Left lung (tissue), 10 donors: ENCODE measurements around the gene CDH13. TPM values are rescaled to one million over a fixed set of nuclear protein-coding genes. Genes with fewer than 3 reads are reported as not detected.
"Not testable (repeated sequence)": the region's sequence is repeated elsewhere in the genome, so short reads cannot be mapped to it uniquely, and the experiment has no call there.

Experiments used
- ATAC-seq: fragments of 200-7000 bp; cut with Tn5 transposase; one replicate; pipeline ENCODE4 v1.9.1; 2020; ENCODE audit warnings: moderate library complexity
- DNase-seq, 4 donors: peaks; one replicate each; pipeline ENCODE4 v3.0.0-alpha.2; 2013 to 2020
- H3K27ac ChIP-seq, 2 donors: fragments of 200-600 bp; sonication (generic) in 1 of 2; one replicate each; pipeline versions ENCODE4 v1.5.0 to v1.8.0; 2020 to 2021
- H3K27me3 ChIP-seq, 2 donors: fragments of 200-600 bp; sonication (generic) in 1 of 2; one replicate each; pipeline versions ENCODE4 v1.5.0 to v1.8.0; 2020 to 2021
- H3K36me3 ChIP-seq, 2 donors: fragments of 200-600 bp; sonication (generic) in 1 of 2; one replicate each; pipeline versions ENCODE4 v1.5.0 to v1.8.0; 2020 to 2021
- H3K4me1 ChIP-seq, 2 donors: fragments of 200-600 bp; one replicate each; pipeline ENCODE4 v1.8.0; 2021
- H3K4me3 ChIP-seq, 2 donors: fragments of 200-600 bp; sonication (generic) in 1 of 2; one replicate each; pipeline versions ENCODE4 v1.5.0 to v1.8.0; 2020 to 2021; ENCODE audit warnings: mild to moderate bottlenecking in 1 of 2
- H3K9me3 ChIP-seq, 2 donors: fragments of 200-600 bp; sonication (generic) in 1 of 2; one replicate each; pipeline versions ENCODE4 v1.5.0 to v1.8.0; 2020 to 2021
- CTCF ChIP-seq, 2 donors: fragments of 200-600 bp; sonication (generic) in 1 of 2; IDR thresholded peaks; one replicate each; pipeline versions ENCODE4 v1.5.0 to v1.8.0; 2021; ENCODE audit warnings: antibody characterized with exemption in 2 of 2
- intact Hi-C, 2 donors: fragments of 100-400 bp; cut with DNase I; formaldehyde crosslinking; loops; one replicate each; pipeline versions ENCODE4 v1.11.2 to v1.14.2; 2022
- polyA plus RNA-seq, 6 donors: library from polyadenylated mRNA; unstranded; fragments of 120-200 nt; gene quantifications; one replicate each; pipeline ENCODE4 v1.2.1, GENCODE V29; 2013; ENCODE audit not compliant: insufficient read length in 6 of 6
- total RNA-seq, 2 donors: library from RNA; stranded (reverse); fragmentation: NEBNext Ultra II Directional; extraction: Animal tissue kit (Norgen Biotek cat#: 25700); gene quantifications; one replicate each; pipeline ENCODE4 v1.2.1, GENCODE V29; 2021
- donor health status: DM: no; HTN: yes; CAD: no.
- donor health status: DM: no; HTN: no; CAD: no.

CDH13 gene
- total and polyA plus RNA-seq, 8 donors: 2.7 to 20.3 (median 3.2) TPM

- Histone ChIP-seq H3K4me3 (no peak overlapping the region), H3K27ac (no peak overlapping the region), H3K4me1 (no peaks in the 10 kb centered on the region), H3K36me3 (no peaks in the 10 kb centered on the region), H3K27me3 (no peaks in the 10 kb centered on the region), H3K9me3 (peaks cover 0 to 7% of the 10 kb centered on the region in 2 donors)
- no peak for TF ChIP-seq CTCF (IDR thresholded peaks at IDR 0.05)
- intact Hi-C loops: no loop called here
- ATAC-seq: no peak
- no peak for DNase-seq
Observed at GRCh38 chr16:82924075-82924854, 297.5 kb downstream of the CDH13 start.

GRCh38 chr16:82926500-82926899 lies 299.7 kb downstream of the CDH13 start:
- intact Hi-C loops: no loop called here
- no peak for TF ChIP-seq CTCF (IDR thresholded peaks at IDR 0.05)
- DNase-seq: no peak

GRCh38 chr16:82933933-82934332 lies 307.2 kb downstream of the CDH13 start:
- H3K27ac ChIP-seq, ATAC-seq, DNase-seq, H3K4me3 ChIP-seq, H3K27me3 ChIP-seq, intact Hi-C loops, H3K4me1 ChIP-seq, H3K36me3 ChIP-seq: not testable (repeated sequence)
- H3K9me3 ChIP-seq: peaks cover 0 to 12% of the 10 kb centered on the region in 2 donors

More at GRCh38 chr16:82926500-82926899, 299.7 kb downstream of the CDH13 start:
- peaks cover 0 to 2% of the 10 kb centered on the region in 2 donors for H3K9me3 ChIP-seq
- no peaks in the 10 kb centered on the region for H3K27me3 ChIP-seq
- ATAC-seq: no peak
- H3K27ac ChIP-seq: no peak overlapping the region
- no peaks in the 10 kb centered on the region for H3K4me1 ChIP-seq
- H3K36me3 ChIP-seq: no peaks in the 10 kb centered on the region
- no peak overlapping the region for H3K4me3 ChIP-seq

GRCh38 chr16:82935766-82936165 lies 309.0 kb downstream of the CDH13 start:
- H3K9me3 ChIP-seq: peaks cover 0 to 12% of the 10 kb centered on the region in 2 donors
- no peak for TF ChIP-seq CTCF (IDR thresholded peaks at IDR 0.05)

GRCh38 chr16:82936941-82937551 lies 310.3 kb downstream of the CDH13 start:
- Histone ChIP-seq H3K27me3 (no peaks in the 10 kb centered on the region), H3K4me3 (no peak overlapping the region), H3K4me1 (no peaks in the 10 kb centered on the region), H3K36me3 (no peaks in the 10 kb centered on the region), H3K9me3 (peaks cover 0 to 12% of the 10 kb centered on the region in 2 donors), H3K27ac (no peak overlapping the region)
- DNase-seq (peak in 1 of 4 donors; percentile 7), ATAC-seq (no peak)
- intact Hi-C loops: no loop called here
- TF ChIP-seq CTCF (IDR thresholded peaks at IDR 0.05): no peak

More at GRCh38 chr16:82935766-82936165, 309.0 kb downstream of the CDH13 start:
- Histone ChIP-seq H3K36me3 (no peaks in the 10 kb centered on the region), H3K27ac (no peak overlapping the region), H3K4me1 (no peaks in the 10 kb centered on the region), H3K27me3 (no peaks in the 10 kb centered on the region), H3K4me3 (no peak overlapping the region)
- ATAC-seq (no peak), DNase-seq (no peak)
- intact Hi-C loops: no loop called here
